Hepatocyte (in vitro differentiated cells): Measurements from ENCODE around the gene C8A. TPM values are rescaled to one million over a fixed set of nuclear protein-coding genes. Genes with fewer than 3 reads are reported as not detected.

Experiments used
- DNase-seq: peaks from one replicate; pipeline ENCODE4 v3.0.0-alpha.2; 2016; ENCODE audit warnings: low spot score
- H2AFZ ChIP-seq: fragments of 200-600 bp; sonication (generic); 2 replicates; pipeline ENCODE4 v1.6.0; 2016; ENCODE audit warnings: antibody characterized with exemption, mild to moderate bottlenecking
- H3K27ac ChIP-seq: fragments of 200-600 bp; sonication (generic); 2 replicates; pipeline ENCODE4 v1.5.1; 2016; ENCODE audit warnings: mild to moderate bottlenecking
- H3K27me3 ChIP-seq: fragments of 200-600 bp; sonication (generic); 2 replicates; pipeline ENCODE4 v1.6.1; 2016
- H3K36me3 ChIP-seq: fragments of 200-600 bp; sonication (generic); replicated peaks from 2 replicates; pipeline ENCODE4 v1.5.1; 2016; ENCODE audit warnings: low read depth; ENCODE audit not compliant: insufficient read depth
- H3K4me1 ChIP-seq: fragments of 200-600 bp; sonication (generic); 2 replicates; pipeline ENCODE4 v1.5.1; 2016; ENCODE audit warnings: mild to moderate bottlenecking, moderate library complexity; ENCODE audit not compliant: insufficient read depth
- H3K4me2 ChIP-seq: fragments of 200-600 bp; sonication (generic); 2 replicates; pipeline ENCODE4 v1.6.0; 2016
- H3K4me3 ChIP-seq: fragments of 200-600 bp; sonication (generic); 2 replicates; pipeline ENCODE4 v1.5.1; 2016; ENCODE audit warnings: mild to moderate bottlenecking
- H3K79me2 ChIP-seq: fragments of 200-600 bp; sonication (generic); 2 replicates; pipeline ENCODE4 v1.6.0; 2017; ENCODE audit warnings: mild to moderate bottlenecking
- H3K9me2 ChIP-seq: fragments of 200-600 bp; sonication (generic); replicated peaks from 2 replicates; pipeline ENCODE4 v1.6.0; 2017; ENCODE audit warnings: mild to moderate bottlenecking; ENCODE audit not compliant: insufficient read depth
- H3K9me3 ChIP-seq: fragments of 200-600 bp; sonication (generic); 2 replicates; pipeline ENCODE4 v1.5.1; 2016; ENCODE audit warnings: low read depth, mild to moderate bottlenecking
- H4K20me1 ChIP-seq: fragments of 200-600 bp; sonication (generic); 2 replicates; pipeline ENCODE4 v1.6.0; 2016; ENCODE audit warnings: mild to moderate bottlenecking; ENCODE audit not compliant: insufficient read depth, poor library complexity, severe bottlenecking
- EZH2 ChIP-seq: fragments of 200-600 bp; sonication (generic); IDR thresholded peaks from 2 replicates; pipeline ENCODE4 v1.6.1; 2016; ENCODE audit warnings: antibody characterized with exemption, mild to moderate bottlenecking, borderline replicate concordance
- EZH2phosphoT487 ChIP-seq: fragments of 200-600 bp; sonication (generic); IDR thresholded peaks from one replicate; pipeline ENCODE4 v1.6.1; 2018; ENCODE audit warnings: antibody characterized with exemption, mild to moderate bottlenecking, low read depth, moderate library complexity; ENCODE audit not compliant: unreplicated experiment, severe bottlenecking
- WGBS: methylation state at CpG from one replicate; pipeline ENCODE4 v1.1.6; 2016; ENCODE audit warnings: low lambda C conversion rate; ENCODE audit errors: missing lambda C conversion rate; 5-methylcytosine and 5-hydroxymethylcytosine counted together
- polyA plus RNA-seq: library from polyadenylated mRNA; unstranded; fragments of >200 nt; fragmentation: Nextera tagmentation; extraction: Ambion mirVana; gene quantifications from 2 replicates; pipeline ENCODE4 v1.2.1, GENCODE V29; 2016
- total RNA-seq: library from RNA; depleted of rRNA; stranded (reverse); fragments of >200 nt; gene quantifications from 2 replicates; pipeline ENCODE4 v1.2.3, GENCODE V29; 2014
- TF ChIP-seq, protein P1 (sequence below): fragments of 200-600 bp; sonication (generic); IDR thresholded peaks from 2 replicates; pipeline ENCODE4 v1.5.1; 2016; ENCODE audit warnings: antibody characterized with exemption, mild to moderate bottlenecking; ENCODE audit not compliant: poor library complexity

The C8A gene
- total and polyA plus RNA-seq, 2 experiments from 2014 or later: 6.1 to 8.2 TPM

DNA sequence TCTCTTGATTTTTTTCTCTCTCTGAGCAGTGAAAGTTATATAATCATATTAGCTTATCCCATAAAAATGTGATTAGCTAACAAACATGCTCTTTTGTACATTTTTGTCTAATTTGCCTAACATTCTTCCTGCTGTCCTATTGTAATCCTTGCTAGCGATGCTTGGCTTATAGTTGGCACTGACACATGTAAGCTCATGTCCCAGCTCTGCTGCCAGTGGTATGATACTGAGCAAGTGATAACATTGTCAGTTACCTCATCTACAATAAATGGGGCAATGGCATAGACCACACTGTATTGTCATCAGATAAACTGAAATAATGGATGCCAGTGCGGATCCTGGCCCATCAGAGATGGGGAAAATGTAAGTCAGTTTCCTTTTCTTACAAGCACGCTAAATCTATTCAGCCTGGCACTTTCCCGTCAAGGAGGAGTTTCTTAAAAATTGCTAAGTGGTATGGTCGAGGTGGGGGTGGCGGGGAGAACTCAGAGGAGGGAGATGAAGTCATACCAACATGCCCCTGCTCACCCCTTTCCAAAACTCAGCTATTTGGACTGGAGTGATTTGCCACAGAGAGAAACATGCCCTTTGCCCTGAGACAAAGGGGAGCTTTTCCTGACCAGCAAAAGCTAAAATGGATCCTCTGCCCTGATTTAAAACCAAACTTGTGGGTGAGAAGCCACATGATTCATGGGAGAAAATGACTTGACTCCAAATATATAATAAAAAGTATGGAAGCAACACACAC, 36.7 kb upstream of the C8A start:
- TF ChIP-seq EZH2phosphoT487 (no peak), EZH2 (no peak)
- TF ChIP-seq, protein P1, sequence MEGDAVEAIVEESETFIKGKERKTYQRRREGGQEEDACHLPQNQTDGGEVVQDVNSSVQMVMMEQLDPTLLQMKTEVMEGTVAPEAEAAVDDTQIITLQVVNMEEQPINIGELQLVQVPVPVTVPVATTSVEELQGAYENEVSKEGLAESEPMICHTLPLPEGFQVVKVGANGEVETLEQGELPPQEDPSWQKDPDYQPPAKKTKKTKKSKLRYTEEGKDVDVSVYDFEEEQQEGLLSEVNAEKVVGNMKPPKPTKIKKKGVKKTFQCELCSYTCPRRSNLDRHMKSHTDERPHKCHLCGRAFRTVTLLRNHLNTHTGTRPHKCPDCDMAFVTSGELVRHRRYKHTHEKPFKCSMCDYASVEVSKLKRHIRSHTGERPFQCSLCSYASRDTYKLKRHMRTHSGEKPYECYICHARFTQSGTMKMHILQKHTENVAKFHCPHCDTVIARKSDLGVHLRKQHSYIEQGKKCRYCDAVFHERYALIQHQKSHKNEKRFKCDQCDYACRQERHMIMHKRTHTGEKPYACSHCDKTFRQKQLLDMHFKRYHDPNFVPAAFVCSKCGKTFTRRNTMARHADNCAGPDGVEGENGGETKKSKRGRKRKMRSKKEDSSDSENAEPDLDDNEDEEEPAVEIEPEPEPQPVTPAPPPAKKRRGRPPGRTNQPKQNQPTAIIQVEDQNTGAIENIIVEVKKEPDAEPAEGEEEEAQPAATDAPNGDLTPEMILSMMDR: no peak
- peaks cover 36% of the 10 kb centered on the region for H3K4me1 ChIP-seq
- peaks cover 16% of the 10 kb centered on the region for H3K79me2 ChIP-seq
- peak overlapping the region; percentile 86 for H3K27ac ChIP-seq
- H2AFZ ChIP-seq: no peak overlapping the region
- no peak for DNase-seq
- H3K27me3 ChIP-seq: no peaks in the 10 kb centered on the region
- H3K9me3 ChIP-seq: no peaks in the 10 kb centered on the region
- H3K9me2 ChIP-seq: no peaks in the 10 kb centered on the region
- H4K20me1 ChIP-seq: no peaks in the 10 kb centered on the region
- WGBS: 91% methylated on average over 6 of the region's 6 CpGs
- H3K4me3 ChIP-seq: no peak overlapping the region
- H3K4me2 ChIP-seq: peak overlapping the region; percentile 68
- H3K36me3 ChIP-seq: no peaks in the 10 kb centered on the region

DNA sequence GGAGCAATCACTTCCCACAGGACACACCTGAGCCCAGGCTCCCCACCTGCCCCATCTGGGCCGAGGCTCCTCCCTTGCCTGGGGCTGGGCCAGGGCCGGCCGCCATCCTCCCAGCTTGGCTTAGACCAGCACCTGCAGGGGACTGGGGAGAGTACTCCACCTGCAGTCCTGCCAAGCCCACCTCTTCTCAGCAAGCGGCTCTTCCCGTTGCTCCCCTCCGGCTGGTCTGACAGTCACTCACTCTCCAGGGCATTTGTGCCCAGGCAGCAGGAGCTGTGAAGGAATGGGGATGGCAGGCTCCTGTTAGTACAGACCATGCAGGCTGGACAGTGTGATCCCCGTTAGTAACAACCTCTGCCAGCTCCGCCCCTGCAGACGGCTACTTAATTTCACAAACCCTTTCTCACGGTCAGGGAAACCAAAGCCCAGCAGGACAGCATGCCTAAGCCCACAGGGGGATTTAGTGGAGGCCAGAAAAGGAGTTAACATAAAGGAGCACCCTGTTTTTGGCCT, 35.2 kb upstream of the C8A start, which contains the start of gene FYB2:
FYB2 (minus strand) TSS at position 18 of the 513 bp plus-strand sequence. CDS start 114 bp downstream, outside the sequence.
- WGBS: 43% methylated on average over 10 of the region's 10 CpGs
- TF ChIP-seq EZH2phosphoT487: no peak
- no peaks in the 10 kb centered on the region for H4K20me1 ChIP-seq
- H3K79me2 ChIP-seq: peaks cover 16% of the 10 kb centered on the region
- H3K9me2 ChIP-seq: no peaks in the 10 kb centered on the region
- no peaks in the 10 kb centered on the region for H3K9me3 ChIP-seq
- no peaks in the 10 kb centered on the region for H3K27me3 ChIP-seq
- peak within 1 kb of the TSS; percentile 86 for H3K27ac ChIP-seq
- no peaks in the 10 kb centered on the region for H3K36me3 ChIP-seq
- peaks cover 35% of the 10 kb centered on the region for H3K4me1 ChIP-seq
- DNase-seq: peak; percentile 46
- H3K4me2 ChIP-seq: peak within 1 kb of the TSS; percentile 68
- no peak within 1 kb of the TSS for H2AFZ ChIP-seq
- H3K4me3 ChIP-seq: no peak within 1 kb of the TSS

DNA sequence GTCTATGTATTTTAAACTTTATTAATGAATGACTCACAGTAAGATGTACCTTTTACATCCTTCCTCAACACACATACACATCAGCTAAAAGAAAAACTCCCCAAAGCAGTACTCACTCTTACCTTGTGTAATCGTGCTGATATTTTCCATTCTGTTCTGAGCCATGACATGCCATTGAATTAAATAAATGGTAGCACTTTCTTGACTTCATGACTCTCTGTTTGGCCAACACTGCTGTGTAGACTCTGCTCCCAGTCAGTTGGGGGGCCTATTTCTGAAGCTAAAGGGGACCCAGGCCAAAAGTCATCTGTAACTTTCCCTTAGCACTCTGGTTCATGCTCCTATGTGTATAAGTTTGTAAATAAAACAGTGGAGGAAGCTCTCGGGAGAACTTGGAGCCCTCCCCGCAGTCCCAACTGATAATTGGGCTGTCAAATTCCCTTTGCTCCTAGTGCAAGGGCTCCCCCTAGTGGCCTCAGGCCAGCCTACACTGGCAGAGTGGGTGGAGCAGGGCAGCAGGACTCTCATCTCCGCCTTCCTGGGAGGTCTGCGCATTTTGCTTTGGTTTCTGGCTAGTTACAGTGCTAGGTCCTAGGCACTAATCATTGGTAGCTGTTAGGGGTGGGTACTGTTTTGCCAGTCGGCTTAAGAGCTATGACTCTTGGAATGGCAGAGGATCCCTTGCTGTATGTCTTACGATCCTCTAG, 33.7 kb upstream of the C8A start:
- no peaks in the 10 kb centered on the region for H4K20me1 ChIP-seq
- H2AFZ ChIP-seq: no peak overlapping the region
- no peak for TF ChIP-seq EZH2phosphoT487
- TF ChIP-seq, protein P1: peak; percentile 98
- H3K36me3 ChIP-seq: no peaks in the 10 kb centered on the region
- H3K9me3 ChIP-seq: no peaks in the 10 kb centered on the region
- H3K79me2 ChIP-seq: peaks cover 7% of the 10 kb centered on the region
- H3K9me2 ChIP-seq: no peaks in the 10 kb centered on the region
- peak overlapping the region; percentile 61 for H3K27ac ChIP-seq
- no peaks in the 10 kb centered on the region for H3K27me3 ChIP-seq
- no peak overlapping the region for H3K4me3 ChIP-seq
- H3K4me2 ChIP-seq: peak overlapping the region; percentile 62
- 13% methylated on average over 7 of the region's 7 CpGs for WGBS
- peaks cover 35% of the 10 kb centered on the region for H3K4me1 ChIP-seq
- DNase-seq: peak; percentile 92

DNA sequence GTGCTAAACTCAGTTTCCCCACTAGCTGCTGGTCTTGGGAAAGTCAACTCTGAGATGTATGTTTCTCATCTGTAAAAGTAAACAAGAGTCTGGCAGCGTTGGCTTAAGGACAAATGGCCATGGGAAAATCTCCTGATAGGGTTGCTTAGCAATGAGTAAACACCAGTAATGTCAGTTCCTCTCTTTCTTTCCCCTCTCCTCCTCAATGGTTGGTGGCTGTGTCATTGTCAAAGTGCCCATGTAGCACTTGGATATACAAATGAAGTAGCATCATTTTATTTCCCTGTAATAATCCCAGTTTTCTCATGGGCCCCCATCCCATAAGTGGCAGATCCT, 33.2 kb upstream of the C8A start:
- Histone ChIP-seq H3K36me3 (no peaks in the 10 kb centered on the region), H2AFZ (no peak overlapping the region), H4K20me1 (no peaks in the 10 kb centered on the region), H3K27me3 (no peaks in the 10 kb centered on the region), H3K4me1 (peaks cover 35% of the 10 kb centered on the region), H3K4me3 (no peak overlapping the region), H3K9me2 (no peaks in the 10 kb centered on the region), H3K9me3 (no peaks in the 10 kb centered on the region), H3K27ac (peak overlapping the region; percentile 61), H3K79me2 (peaks cover 2% of the 10 kb centered on the region), H3K4me2 (peak overlapping the region; percentile 62)
- WGBS: 0% methylated on average over 1 of the region's 1 CpG
- TF ChIP-seq, protein P1: no peak
- TF ChIP-seq EZH2phosphoT487 (no peak), EZH2 (no peak)
- DNase-seq: peak; percentile 73
